ENCODE results near the gene LIN7A.

Gene LIN7A

DNA sequence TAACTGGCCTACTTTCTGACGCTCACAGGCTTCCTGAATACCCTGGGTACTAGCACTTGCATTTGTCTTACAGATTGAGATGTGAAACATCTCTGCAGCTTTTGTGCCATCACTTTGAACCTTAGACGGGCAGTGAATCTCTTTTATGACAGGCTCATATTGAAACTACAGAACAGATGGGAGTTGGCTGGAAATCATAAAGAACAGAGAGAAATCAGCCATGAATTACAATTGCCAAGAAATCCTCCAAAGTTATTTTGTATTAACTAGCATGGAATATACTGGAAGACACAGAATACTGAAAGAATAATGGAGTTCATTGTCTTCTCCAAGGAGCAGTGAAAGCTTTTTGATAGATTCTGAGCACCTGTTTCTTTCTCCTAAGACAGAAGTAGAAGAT is 188.3 kb downstream of the LIN7A start:
- DNase-seq (ENCODE audit: low read depth in 2 of 2) = no peak

- DNase-seq (ENCODE audit: low read depth in 2 of 2) = no peak
Measured at GRCh38 chr12:80747800-80748199, 189.9 kb downstream of the LIN7A start.

DNA sequence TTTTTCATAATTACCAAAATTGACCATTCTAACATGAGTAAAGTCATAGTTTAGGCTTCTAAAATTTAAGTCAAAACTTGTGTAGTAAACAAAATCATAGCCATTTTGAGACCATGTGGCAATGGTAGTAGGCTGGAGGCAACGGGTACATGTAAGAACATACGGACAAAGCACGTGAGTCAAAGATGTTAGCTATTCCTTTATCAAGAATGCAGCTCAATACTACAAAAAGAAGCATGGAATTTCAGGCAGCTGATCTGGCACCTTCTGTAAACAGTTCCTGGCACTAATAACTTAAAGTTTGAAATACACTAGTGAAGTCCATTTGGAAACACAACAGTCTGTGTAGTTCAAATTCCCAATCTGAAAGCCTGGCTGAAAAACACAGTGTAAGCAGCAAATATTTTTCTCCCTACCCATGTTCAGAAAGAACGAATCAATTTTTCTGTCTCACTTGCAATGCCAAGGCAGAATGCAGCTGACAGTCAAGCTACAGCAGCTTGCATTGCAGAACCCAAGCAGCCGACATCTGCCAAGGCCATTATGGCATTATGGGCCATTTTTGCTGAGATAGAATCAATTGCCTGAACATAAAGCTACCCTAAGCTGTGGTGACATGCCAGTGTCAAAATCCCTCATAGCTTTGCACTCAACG is 191.8 kb downstream of the LIN7A start:
- no peak for DNase-seq (ENCODE audit: low read depth in 2 of 2)

Measured in stimulated activated CD4-positive, alpha-beta T cell treated with anti-CD3 and anti-CD28 coated beads, Interleukin-4, amount 100 ng/mL, for 48 hours (primary cell).